B cell (primary cell): ENCODE measurements around the gene NAA40. TPM values are rescaled to one million over a fixed set of nuclear protein-coding genes. Genes with fewer than 3 reads are reported as not detected.
A peak's percentile ranks its signal among the peaks of the same experiment; 100 is the strongest.

Experiments used
- ATAC-seq: fragments of 200-7000 bp; cut with Tn5 transposase; one replicate; pipeline ENCODE4 v1.10.0; 2021; ENCODE audit warnings: low read depth, mild to moderate bottlenecking, moderate number of reproducible peaks, moderate library complexity
- CTCF ChIA-PET: fragments of 350-600 bp; sonication (Branson Sonifier 250); formaldehyde crosslinking; loops from one replicate; lab custom pipeline; 2021; ENCODE audit warnings: antibody characterized with exemption, inconsistent platforms; lab: Charles Lee
- POLR2A ChIA-PET: fragments of 350-600 bp; sonication (Branson Sonifier 250); formaldehyde crosslinking; loops from one replicate; lab custom pipeline; 2021; ENCODE audit warnings: antibody characterized with exemption; lab: Charles Lee
- DNase-seq: peaks from one replicate; pipeline ENCODE4 v3.0.0; 2013
- H2AFZ ChIP-seq: 2 replicates; pipeline ENCODE4 v1.6.1; 2012; ENCODE audit warnings: mild to moderate bottlenecking, low read depth, low read length; ENCODE audit not compliant: insufficient read depth, poor library complexity, severe bottlenecking
- H3K27ac ChIP-seq, 2 donors: 1 replicate in 1 of 2; 2 replicates in 1 of 2; pipeline ENCODE4 v1.5.1; 2012 to 2013; ENCODE audit warnings: low read length in 2 of 2, mild to moderate bottlenecking in 2 of 2, moderate library complexity in 1 of 2
- H3K27me3 ChIP-seq, 4 experiments: fragments of 200-600 bp in 1 of 4; sonication (generic) in 1 of 4; replicated peaks in 1 of 4; 1 replicate in 2 of 4; 2 replicates in 2 of 4; pipeline versions ENCODE4 v1.6.1 to v1.7.0; 2013 to 2016; ENCODE audit warnings: low read length in 3 of 4, mild to moderate bottlenecking in 2 of 4, mixed read lengths in 1 of 4, moderate library complexity in 1 of 4; ENCODE audit not compliant: insufficient read depth in 4 of 4, control insufficient read depth in 3 of 4; ENCODE audit errors: control extremely low read depth in 1 of 4
- H3K36me3 ChIP-seq, 2 experiments: replicated peaks in 1 of 2; 1 replicate in 1 of 2; 2 replicates in 1 of 2; pipeline versions ENCODE4 v1.6.1 to v1.7.1; 2013; ENCODE audit warnings: low read length in 1 of 2; ENCODE audit not compliant: insufficient read depth in 2 of 2, control insufficient read depth in 1 of 2; ENCODE audit errors: control extremely low read depth in 1 of 2, extremely low read depth in 1 of 2
- H3K4me1 ChIP-seq, 2 donors: fragments of 200-600 bp in 1 of 2; sonication (generic) in 1 of 2; 1 replicate in 1 of 2; 2 replicates in 1 of 2; pipeline versions ENCODE4 v1.5.1 to v1.6.1; 2013 to 2017; ENCODE audit warnings: low read length in 2 of 2; ENCODE audit not compliant: control insufficient read depth in 2 of 2, insufficient read depth in 2 of 2
- H3K4me2 ChIP-seq: replicated peaks from 2 replicates; pipeline ENCODE3; 2012; ENCODE audit warnings: mild to moderate bottlenecking, low read depth, low read length; ENCODE audit not compliant: poor library complexity, severe bottlenecking
- H3K4me3 ChIP-seq, 5 experiments: fragments of 200-600 bp in 1 of 5; sonication (generic) in 1 of 5; 1 replicate in 3 of 5; 2 replicates in 2 of 5; pipeline versions ENCODE4 v1.5.1 to v1.7.0; 2011 to 2016; ENCODE audit warnings: low read length in 4 of 5, mild to moderate bottlenecking in 4 of 5, low read depth in 2 of 5, control low read depth in 1 of 5, moderate library complexity in 1 of 5; ENCODE audit not compliant: insufficient read depth in 1 of 5; ENCODE audit errors: control extremely low read depth in 1 of 5, extremely low read depth in 1 of 5
- H3K79me2 ChIP-seq: fragments of 200-600 bp; sonication (generic); one replicate; pipeline ENCODE4 v1.6.0; 2016; ENCODE audit warnings: low read length; ENCODE audit not compliant: control insufficient read depth, insufficient read depth
- H3K9ac ChIP-seq: fragments of 200-600 bp; sonication (generic); 2 replicates; pipeline ENCODE4 v1.6.1; 2017; ENCODE audit warnings: mild to moderate bottlenecking, low read length, moderate library complexity
- H3K9me3 ChIP-seq, 3 donors: one replicate each; pipeline versions ENCODE4 v1.6.1 to v1.7.1; 2013; ENCODE audit warnings: low read length in 2 of 3; ENCODE audit not compliant: control insufficient read depth in 2 of 3, insufficient read depth in 1 of 3; ENCODE audit errors: control extremely low read depth in 1 of 3
- H4K20me1 ChIP-seq: 2 replicates; pipeline ENCODE4 v1.6.0; 2012; ENCODE audit warnings: mild to moderate bottlenecking, low read length; ENCODE audit not compliant: insufficient read depth, control insufficient read depth, poor library complexity, severe bottlenecking
- H3K27ac Mint-ChIP-seq: one replicate; pipeline ENCODE4 v1.8.0; 2021; ENCODE audit warnings: mixed read lengths
- H3K27me3 Mint-ChIP-seq: one replicate; pipeline ENCODE4 v1.8.0; 2021; ENCODE audit warnings: mixed read lengths
- H3K4me1 Mint-ChIP-seq: one replicate; pipeline ENCODE4 v1.8.0; 2021; ENCODE audit warnings: mixed read lengths
- H3K4me3 Mint-ChIP-seq: one replicate; pipeline ENCODE4 v1.8.0; 2021; ENCODE audit warnings: mixed read lengths
- H3K9me3 Mint-ChIP-seq: one replicate; pipeline ENCODE4 v1.8.0; 2022; ENCODE audit warnings: mixed read lengths; ENCODE audit not compliant: insufficient read depth
- CTCF ChIP-seq: fragments of 200-600 bp; IDR thresholded peaks from one replicate; pipeline ENCODE4 v1.8.0; 2022; ENCODE audit warnings: antibody characterized with exemption, mild to moderate bottlenecking
- EZH2 ChIP-seq: IDR thresholded peaks from 2 replicates; pipeline ENCODE4 v1.6.1; 2012; ENCODE audit warnings: borderline replicate concordance, low read depth, mild to moderate bottlenecking, moderate library complexity, low read length; ENCODE audit not compliant: insufficient read depth, poor library complexity, severe bottlenecking
- WGBS: methylation state at CpG from one replicate; pipeline ENCODE4 v1.1.5; 2013; ENCODE audit warnings: missing lambda C conversion rate; ENCODE audit not compliant: insufficient coverage; 5-methylcytosine and 5-hydroxymethylcytosine counted together
- intact Hi-C: fragments of 100-400 bp; cut with micrococcal nuclease; formaldehyde crosslinking; loops from one replicate; pipeline ENCODE4 v1.10.0; 2022
- polyA plus RNA-seq: library from polyadenylated mRNA; depleted of rRNA; stranded (reverse); fragments of >200 nt; gene quantifications from 2 replicates; pipeline ENCODE4 v1.2.3, GENCODE V29; 2012
- total RNA-seq, 2 donors: library from RNA; stranded (reverse); fragments of 120-200 nt in 1 of 2; gene quantifications; 1 replicate in 1 of 2; 2 replicates in 1 of 2; pipeline versions ENCODE4 v1.2.3 to v1.2.4, GENCODE V29; 2013 to 2022

The NAA40 gene
- total and polyA plus RNA-seq, 2 donors (not counting 1 experiment from before 2014, with no cell fraction given): 41.3 to 47.7 TPM

GRCh38 chr11:63986932-63987513 lies 48.2 kb downstream of the NAA40 start:
- Histone ChIP-seq H3K4me3 (peak overlapping the region; percentile 76 to 96 (median 93)), H3K9me3 (no peaks in the 10 kb centered on the region), H3K4me1 (peaks cover 22 to 32% of the 10 kb centered on the region in 2 donors), H3K4me2 (peak overlapping the region; percentile 92), H3K27me3 (no peaks in the 10 kb centered on the region), H3K36me3 (peaks cover 5 to 22% of the 10 kb centered on the region in 2 experiments), H4K20me1 (peaks cover 43% of the 10 kb centered on the region), H3K79me2 (peaks cover 50% of the 10 kb centered on the region), H2AFZ (peak overlapping the region; percentile 87), H3K9ac (peak overlapping the region; percentile 98), H3K27ac (peak overlapping the region in 1 of 2 donors; percentile 94)
- Mint-ChIP-seq H3K9me3 (no peaks in the 10 kb centered on the region), H3K27me3 (no peaks in the 10 kb centered on the region), H3K4me3 (peak overlapping the region; percentile 78), H3K27ac (peak overlapping the region; percentile 67), H3K4me1 (peaks cover 37% of the 10 kb centered on the region)
- ChIA-PET POLR2A (interaction anchor here (1.0 to 1.3 kb wide), 2 partner anchors 11 to 219 kb away, joined by 3 read pairs; no protein-coding TSS in a partner anchor), CTCF (interaction anchor here (1.0 to 1.1 kb wide), 2 partner anchors 13 to 209 kb away, joined by 4 to 5 read pairs; no protein-coding TSS in a partner anchor)
- WGBS: 59% methylated on average over 24 of the region's 25 CpGs
- intact Hi-C loops: loop anchor here (1.0 to 5.0 kb wide), 6 partner anchors 13 to 305 kb away; partner anchors contain the start of genes COX8A, MARK2, NAA40 and RTN3
- ATAC-seq (no peak), DNase-seq (no peak)
- TF ChIP-seq EZH2 (no peak), CTCF (no peak)

- intact Hi-C loops: no loop called here
- H3K27ac Mint-ChIP-seq: no peak overlapping the region
- CTCF ChIA-PET: interaction anchor here (1.2 to 2.0 kb wide), 2 partner anchors 9 to 46 kb away, joined by 3 to 10 read pairs; no protein-coding TSS in a partner anchor
- ATAC-seq (no peak), DNase-seq (no peak)
- no peaks in the 10 kb centered on the region for H3K9me3 Mint-ChIP-seq
- Histone ChIP-seq H3K9me3 (no peaks in the 10 kb centered on the region), H3K27ac (no peak overlapping the region), H3K4me3 (no peak overlapping the region), H3K4me1 (peaks cover 10 to 12% of the 10 kb centered on the region in 2 donors), H3K4me2 (no peak overlapping the region), H3K79me2 (peaks cover 37% of the 10 kb centered on the region), H3K27me3 (no peaks in the 10 kb centered on the region), H4K20me1 (peaks cover 72% of the 10 kb centered on the region), H3K9ac (no peak overlapping the region), H2AFZ (no peak overlapping the region), H3K36me3 (peaks cover 5 to 40% of the 10 kb centered on the region in 2 experiments)
- POLR2A ChIA-PET: no interaction called here
- peaks cover 22% of the 10 kb centered on the region for H3K4me1 Mint-ChIP-seq
- WGBS: 99% methylated on average over 7 of the region's 10 CpGs
- H3K27me3 Mint-ChIP-seq: no peaks in the 10 kb centered on the region
- no peak for TF ChIP-seq CTCF
- TF ChIP-seq EZH2: no peak
- H3K4me3 Mint-ChIP-seq: no peak overlapping the region
Observed at GRCh38 chr11:63991558-63991957, 52.8 kb downstream of the NAA40 start.
